Heart right ventricle (tissue), 16 donors: Measurements from ENCODE around the gene PTPRE. TPM values are rescaled to one million over a fixed set of nuclear protein-coding genes. Genes with fewer than 3 reads are reported as not detected.

Experiments
- ATAC-seq, 8 donors: fragments of 200-7000 bp; cut with Tn5 transposase; one replicate each; pipeline ENCODE4 v1.9.1; 2020; ENCODE audit warnings: mild to moderate bottlenecking in 8 of 8, moderate library complexity in 8 of 8, moderate number of reproducible peaks in 1 of 8
- DNase-seq, 2 donors: peaks; one replicate each; pipeline ENCODE4 v3.0.0-alpha.2; 2020
- H3K27ac ChIP-seq, 10 donors: fragments of 200-600 bp; sonication (generic) in 2 of 10; one replicate each; pipeline versions ENCODE4 v1.5.0 to v1.8.0; 2020 to 2022; ENCODE audit warnings: mild to moderate bottlenecking in 3 of 10
- H3K27me3 ChIP-seq, 7 donors: fragments of 200-600 bp; one replicate each; pipeline ENCODE4 v1.8.0; 2021 to 2022; ENCODE audit warnings: mild to moderate bottlenecking in 2 of 7
- H3K36me3 ChIP-seq, 9 donors: fragments of 200-600 bp; sonication (generic) in 1 of 9; one replicate each; pipeline versions ENCODE4 v1.5.0 to v1.8.0; 2020 to 2022; ENCODE audit warnings: mild to moderate bottlenecking in 2 of 9
- H3K4me1 ChIP-seq, 9 donors: fragments of 200-600 bp; sonication (generic) in 1 of 9; one replicate each; pipeline versions ENCODE4 v1.5.0 to v1.8.0; 2020 to 2022; ENCODE audit warnings: mild to moderate bottlenecking in 4 of 9
- H3K4me3 ChIP-seq, 10 donors: fragments of 200-600 bp; sonication (generic) in 2 of 10; one replicate each; pipeline versions ENCODE4 v1.5.0 to v1.8.0; 2020 to 2022; ENCODE audit warnings: mild to moderate bottlenecking in 7 of 10, moderate library complexity in 2 of 10
- H3K9me3 ChIP-seq, 11 donors: fragments of 200-600 bp in 10 of 11; sonication (generic) in 2 of 11; one replicate each; pipeline versions ENCODE4 v1.5.0 to v1.8.0; 2013 to 2022; ENCODE audit warnings: mild to moderate bottlenecking in 2 of 11, control low read depth in 1 of 11, moderate library complexity in 1 of 11
- CTCF ChIP-seq, 9 donors: fragments of 200-600 bp; sonication (generic) in 2 of 9; IDR thresholded peaks; one replicate each; pipeline versions ENCODE4 v1.5.0 to v1.8.0; 2021 to 2022; ENCODE audit warnings: antibody characterized with exemption in 9 of 9, mild to moderate bottlenecking in 5 of 9, moderate library complexity in 1 of 9
- whole genome bisulfite sequencing, 2 donors: extraction: QIAGEN DNeasy Blood & Tissue Kit; methylation state at CpG; one replicate each; pipeline ENCODE4 v1.1.7; 2013; ENCODE audit warnings: inconsistent platforms in 1 of 2; 5-methylcytosine and 5-hydroxymethylcytosine counted together
- intact Hi-C, 10 donors: fragments of 100-400 bp; cut with DNase I; formaldehyde crosslinking; loops; one replicate each; pipeline versions ENCODE4 v1.11.1 to v1.14.2; 2022
- polyA plus RNA-seq, 2 donors: library from polyadenylated mRNA; stranded (reverse); fragments of 200-250 nt; gene quantifications; one replicate each; pipeline ENCODE4 v1.2.3, GENCODE V29; 2013
- total RNA-seq, 10 donors: library from RNA; stranded (reverse); fragmentation: NEBNext Ultra II Directional in 3 of 10; extraction: Animal tissue kit (Norgen Biotek cat#: 25700) in 3 of 10; gene quantifications; one replicate each; pipeline versions ENCODE4 v1.2.1 to v1.2.4, GENCODE V29; 2021 to 2023
- donor health status: Arrhythmogenic right ventricular cardiomyopathy.
- donor health status: ischemic (EF 13 %, LVEDD 7.1; RV severe dilation, severe dysfunction).
- donor health status: healthy with polysubstance abuse.
- donor health status: DM: no; HTN: yes; CAD: no.
- donor health status: DM: no; HTN: no; CAD: no.
- donor health status: ischemic (EF 25% LVEDD 6.9; RV normal size, moderate dysfunction).
- donor health status: ischemic (EF 25% LVEDD 5.7; RV mildly dilated, moderate dysfunction).
- donor health status: healthy.
- donor health status: DM: yes; HTN: yes; CAD: no.
- donor health status: Ischemic cardiomyopathy.
- donor health status: ischemic (EF 35%, LVEDD 5.7; RV mildly dilated, moderate dysfunction).
- donor health status: nonischemic (EF 11% LVEDD 7.7; RV severe dilation, severe dysfunction).
- donor health status: DM: yes; HTN: yes; CAD: no.
- donor health status: PGD.
- donor health status: ischemic (EF 29% LVEDD 5.4; RV normal size, mild dysfunction).
- donor health status: nonischemic (EF 23%, LVEDD 6.1; RV moderate dilation, normal function).

PTPRE gene
- total and polyA plus RNA-seq, 12 donors: 6.1 to 42.8 (median 22.1) TPM

DNA sequence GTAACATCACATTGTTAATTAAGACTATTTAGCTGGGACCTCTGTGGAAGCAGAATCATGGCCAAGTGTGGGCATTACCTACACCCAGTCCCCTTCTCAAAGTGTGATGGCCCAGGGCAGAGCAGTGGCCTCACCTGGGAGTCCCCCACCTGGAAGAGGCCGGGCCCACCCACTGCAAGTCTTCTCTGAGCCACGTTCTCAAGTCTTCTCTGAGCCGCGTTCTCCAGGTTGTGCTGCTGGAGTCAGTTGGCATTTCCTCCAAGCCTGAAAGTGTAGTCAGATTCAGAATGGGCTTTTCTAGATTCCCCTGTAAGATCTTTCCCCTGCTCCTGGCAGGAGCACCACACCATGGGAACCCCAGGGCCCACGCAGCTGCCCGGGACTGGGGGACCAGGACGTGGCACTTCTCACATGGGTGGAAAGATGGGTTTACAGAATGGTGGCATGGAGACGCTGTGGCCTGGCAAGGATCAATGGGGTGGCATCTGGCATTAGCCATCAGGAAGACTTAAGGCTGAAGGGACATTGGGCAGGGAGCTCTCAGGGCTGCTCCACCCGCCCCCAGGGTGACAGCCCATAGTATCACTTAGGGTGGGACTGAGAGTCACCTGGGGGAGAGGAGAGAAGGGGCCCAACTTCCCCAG, 151.3 kb downstream of the PTPRE start:
- no peak overlapping the region for H3K4me3 ChIP-seq
- no peaks in the 10 kb centered on the region for H3K9me3 ChIP-seq
- 87 to 98% methylated on average over 9 of the region's 9 CpGs for WGBS, 2 donors
- H3K36me3 ChIP-seq: peaks cover 0 to 98% (median 9%) of the 10 kb centered on the region in 9 donors
- no peak for TF ChIP-seq CTCF (IDR thresholded peaks at IDR 0.05)
- peak overlapping the region in 1 of 10 donors; percentile 69 for H3K27ac ChIP-seq
- no peaks in the 10 kb centered on the region for H3K27me3 ChIP-seq
- intact Hi-C loops: no loop called here
- DNase-seq: no peak
- no peak for ATAC-seq
- H3K4me1 ChIP-seq: peaks cover 0 to 75% (median 17%) of the 10 kb centered on the region in 9 donors

DNA sequence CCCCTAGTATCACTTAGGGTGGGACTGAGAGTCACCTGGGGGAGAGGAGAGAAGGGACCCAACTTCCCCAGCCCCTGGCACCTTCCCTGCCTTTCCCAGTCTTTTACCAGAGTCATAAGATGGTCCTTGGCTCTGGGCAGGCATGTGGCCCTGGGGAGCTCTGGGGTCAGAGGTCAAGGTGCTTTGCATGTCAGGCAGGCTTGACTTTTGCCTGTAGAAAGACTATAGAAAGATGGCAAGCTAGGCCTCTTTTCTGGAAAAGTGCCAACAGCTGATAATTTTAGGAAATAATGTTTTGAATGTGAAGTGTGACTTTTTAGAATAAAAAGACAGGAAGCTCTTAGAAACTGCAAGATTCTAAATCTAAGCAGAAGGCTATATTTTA, 151.8 kb downstream of the PTPRE start:
- Histone ChIP-seq H3K9me3 (no peaks in the 10 kb centered on the region), H3K4me1 (peaks cover 0 to 75% (median 22%) of the 10 kb centered on the region in 9 donors), H3K27ac (peak overlapping the region in 2 of 10 donors; percentile 24 to 69), H3K27me3 (no peaks in the 10 kb centered on the region), H3K4me3 (no peak overlapping the region), H3K36me3 (peaks cover 0 to 98% (median 6%) of the 10 kb centered on the region in 9 donors)
- DNase-seq (no peak), ATAC-seq (no peak)
- intact Hi-C loops: no loop called here
- no peak for TF ChIP-seq CTCF (IDR thresholded peaks at IDR 0.05)

GRCh38 chr10:128059266-128059981, 152.5 kb downstream of the PTPRE start:
- no peak for TF ChIP-seq CTCF (IDR thresholded peaks at IDR 0.05)
- H3K9me3 ChIP-seq: no peaks in the 10 kb centered on the region
- ATAC-seq (no peak), DNase-seq (no peak)
- H3K4me3 ChIP-seq: no peak overlapping the region
- intact Hi-C loops: no loop called here
- peaks cover 0 to 98% (median 6%) of the 10 kb centered on the region in 9 donors for H3K36me3 ChIP-seq
- WGBS, 2 donors: 83 to 84% methylated on average over 15 of the region's 15 CpGs
- peak overlapping the region in 2 of 10 donors; percentile 24 to 69 for H3K27ac ChIP-seq
- H3K27me3 ChIP-seq: no peaks in the 10 kb centered on the region
- peaks cover 0 to 76% (median 28%) of the 10 kb centered on the region in 9 donors for H3K4me1 ChIP-seq

GRCh38 chr10:128059982-128060293, 153.0 kb downstream of the PTPRE start:
- peaks cover 0 to 76% (median 29%) of the 10 kb centered on the region in 9 donors for H3K4me1 ChIP-seq
- no peaks in the 10 kb centered on the region for H3K9me3 ChIP-seq
- 37 to 98% methylated on average over 1 of the region's 1 CpG for WGBS, 2 donors
- H3K27me3 ChIP-seq: no peaks in the 10 kb centered on the region
- ATAC-seq (no peak), DNase-seq (no peak)
- H3K4me3 ChIP-seq: no peak overlapping the region
- no peak for TF ChIP-seq CTCF (IDR thresholded peaks at IDR 0.05)
- H3K36me3 ChIP-seq: peaks cover 0 to 97% (median 4%) of the 10 kb centered on the region in 9 donors
- intact Hi-C loops: loop anchor here in 3 of 10 donors (10.0 kb wide), 2 partner anchors 45 to 345 kb away; no protein-coding TSS in a partner anchor
- peak overlapping the region in 1 of 10 donors; percentile 69 for H3K27ac ChIP-seq
